HepG2 (cell line): ENCODE measurements around the gene ARHGAP30. TPM values are rescaled to one million over a fixed set of nuclear protein-coding genes. Genes with fewer than 3 reads are reported as not detected.
A peak's percentile ranks its signal among the peaks of the same experiment; 100 is the strongest.

Source experiments
- EZH2 ChIP-seq: conservative IDR thresholded peaks from 2 replicates; pipeline ENCODE4 v1.6.1; 2012; ENCODE audit warnings: mild to moderate bottlenecking, low read depth, low read length, moderate library complexity
- HDAC2 ChIP-seq: sonication (generic); formaldehyde crosslinking; IDR thresholded peaks from 2 replicates; pipeline ENCODE4 v1.4.0; 2020; ENCODE audit warnings: missing genetic modification reagents
- HIC2 ChIP-seq: sonication (generic); formaldehyde crosslinking; IDR thresholded peaks from 2 replicates; pipeline ENCODE4 v1.9.0; 2022; ENCODE audit warnings: low read depth, missing genetic modification reagents
- HNRNPUL1 ChIP-seq: fragments of 200-400 bp; formaldehyde crosslinking; IDR thresholded peaks from 2 replicates; pipeline ENCODE4 v1.6.1; 2017; ENCODE audit warnings: low read depth, mild to moderate bottlenecking, low read length, moderate library complexity
- IRF1 ChIP-seq: sonication (generic); formaldehyde crosslinking; IDR thresholded peaks from 2 replicates; pipeline ENCODE4 v1.4.0; 2020; ENCODE audit warnings: low read depth, mild to moderate bottlenecking, missing genetic modification reagents
- KAT8 ChIP-seq: IDR thresholded peaks from 2 replicates; pipeline ENCODE4 v1.6.1; 2016; ENCODE audit warnings: missing genetic modification reagents, missing compliant biosample characterization
- SAP130 ChIP-seq: IDR thresholded peaks from 2 replicates; pipeline ENCODE4 v1.6.1; 2016; ENCODE audit warnings: low read depth
- THAP7 ChIP-seq: sonication (generic); formaldehyde crosslinking; IDR thresholded peaks from 2 replicates; pipeline ENCODE4 v1.8.1; 2023; ENCODE audit warnings: mild to moderate bottlenecking, missing genetic modification reagents
- ZHX1 ChIP-seq: sonication (generic); formaldehyde crosslinking; IDR thresholded peaks from 2 replicates; pipeline ENCODE4 v1.8.1; 2022; ENCODE audit warnings: low read depth, mild to moderate bottlenecking, missing genetic modification reagents
- ZNF256 ChIP-seq: sonication (generic); formaldehyde crosslinking; conservative IDR thresholded peaks from 2 replicates; pipeline ENCODE4 v1.4.0; 2020; ENCODE audit warnings: missing genetic modification reagents
- ZNF607 ChIP-seq: sonication (generic); formaldehyde crosslinking; IDR thresholded peaks from 2 replicates; pipeline ENCODE4 v1.5.1; 2020; ENCODE audit warnings: missing genetic modification reagents, mild to moderate bottlenecking, borderline replicate concordance
- ZNF646 ChIP-seq: sonication (generic); formaldehyde crosslinking; IDR thresholded peaks from 2 replicates; pipeline ENCODE4 v1.9.0; 2021; ENCODE audit warnings: mild to moderate bottlenecking, missing genetic modification reagents
- polyA plus RNA-seq, 8 experiments: library from polyadenylated mRNA; depleted of rRNA in 3 of 8; stranded (reverse) in 7 of 8; unstranded in 1 of 8; fragments of >200 nt; fragmentation: Illumina TruSeq in 4 of 8; extraction: Trizol in 4 of 8; gene quantifications; 2 replicates each; pipeline versions ENCODE4 v1.2.1 to v1.2.3, GENCODE V29; 2011 to 2016; ENCODE audit warnings: low read depth in 4 of 8, missing spikeins in 1 of 8, mixed read lengths in 1 of 8; ENCODE audit not compliant: insufficient read depth in 1 of 8
- total RNA-seq, 5 experiments: library from RNA; depleted of rRNA; stranded (reverse); fragments of >200 nt; fragmentation: Illumina TruSeq; extraction: Trizol; gene quantifications; 2 replicates each; pipeline ENCODE4 v1.2.3, GENCODE V29; 2016; ENCODE audit warnings: low read depth in 1 of 5
- TF ChIP-seq, protein P1 (sequence below): sonication (generic); formaldehyde crosslinking; conservative IDR thresholded peaks from 2 replicates; pipeline ENCODE4 v1.8.0; 2022; ENCODE audit warnings: low read depth, missing genetic modification reagents

The ARHGAP30 gene
- total and polyA plus RNA-seq, 2 of the 13 experiments (the other 11 are each of a cell fraction or from before 2014, with no cell fraction given), result 0.13 to 0.20 TPM

DNA sequence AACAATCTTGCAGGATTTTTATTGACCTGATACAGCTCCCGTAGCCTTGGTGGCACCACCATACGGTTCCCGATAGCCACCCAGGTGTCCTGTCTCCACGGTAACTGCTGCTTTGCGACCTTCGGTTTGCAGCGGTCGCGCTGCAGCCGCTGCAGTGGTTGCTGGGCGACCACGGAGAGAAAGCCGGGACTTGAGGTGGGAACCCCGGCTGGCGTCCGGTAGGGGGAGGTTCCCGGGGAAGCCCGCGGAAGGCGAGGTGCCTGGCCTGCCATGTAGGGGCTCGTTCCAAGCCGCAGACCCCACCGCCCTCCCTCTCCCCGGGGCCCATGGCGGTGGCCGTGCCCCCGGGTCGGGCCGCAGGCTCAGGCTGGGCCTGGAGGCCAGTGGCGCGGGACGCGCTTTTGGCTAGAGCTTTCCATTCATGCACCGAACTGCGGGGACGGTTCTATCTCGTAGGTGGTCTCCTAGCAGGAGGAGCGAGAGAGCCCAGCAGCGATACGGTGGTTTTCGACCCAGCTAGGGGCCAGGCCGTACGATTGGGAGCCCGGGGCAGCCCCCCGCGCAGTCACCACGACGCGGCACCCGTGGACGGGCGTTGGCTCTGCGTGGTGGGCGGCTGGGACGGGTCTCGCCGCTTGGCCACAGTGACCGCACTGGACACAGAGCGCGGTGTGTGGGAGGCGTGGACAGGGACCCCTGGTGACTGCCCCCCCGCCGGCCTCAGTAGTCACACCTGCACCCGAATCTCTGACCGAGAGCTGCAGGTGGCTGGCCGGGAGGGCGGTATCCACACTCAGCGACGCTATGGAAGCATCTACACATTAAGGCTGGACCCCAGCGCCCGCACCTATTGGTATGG, 28.7 kb upstream of the ARHGAP30 start, which contains the start of gene KLHDC9 (continued):
- TF ChIP-seq THAP7 (CRISPR knock-in tag), result 0 out of 2 replicates have a peak, but pooled peaks have one; percentile 10
- no peak for TF ChIP-seq ZNF607 (CRISPR knock-in tag)
- TF ChIP-seq ZHX1 (CRISPR knock-in tag), result 0 out of 2 replicates have a peak, but pooled peaks have one; percentile 28
- no peak for TF ChIP-seq IRF1 (CRISPR knock-in tag)
- no peak for TF ChIP-seq HIC2
- no peak for TF ChIP-seq EZH2
- TF ChIP-seq HNRNPUL1, result no peak
- peak; percentile 34; the same call in 1 of the 2 replicates for TF ChIP-seq HDAC2 (CRISPR knock-in tag)
- TF ChIP-seq SAP130 (CRISPR knock-in tag), result peak; percentile 89
- TF ChIP-seq KAT8 (CRISPR knock-in tag), result 0 out of 2 replicates have a peak, but pooled peaks have one; percentile 46
- TF ChIP-seq, protein P1, sequence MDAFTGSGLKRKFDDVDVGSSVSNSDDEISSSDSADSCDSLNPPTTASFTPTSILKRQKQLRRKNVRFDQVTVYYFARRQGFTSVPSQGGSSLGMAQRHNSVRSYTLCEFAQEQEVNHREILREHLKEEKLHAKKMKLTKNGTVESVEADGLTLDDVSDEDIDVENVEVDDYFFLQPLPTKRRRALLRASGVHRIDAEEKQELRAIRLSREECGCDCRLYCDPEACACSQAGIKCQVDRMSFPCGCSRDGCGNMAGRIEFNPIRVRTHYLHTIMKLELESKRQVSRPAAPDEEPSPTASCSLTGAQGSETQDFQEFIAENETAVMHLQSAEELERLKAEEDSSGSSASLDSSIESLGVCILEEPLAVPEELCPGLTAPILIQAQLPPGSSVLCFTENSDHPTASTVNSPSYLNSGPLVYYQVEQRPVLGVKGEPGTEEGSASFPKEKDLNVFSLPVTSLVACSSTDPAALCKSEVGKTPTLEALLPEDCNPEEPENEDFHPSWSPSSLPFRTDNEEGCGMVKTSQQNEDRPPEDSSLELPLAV (CRISPR knock-in tag), result no peak
- TF ChIP-seq ZNF646, result no peak
- no peak for TF ChIP-seq ZNF256 (CRISPR knock-in tag)
